ENCODE results near the gene ERC2. TPM values are rescaled to one million over a fixed set of nuclear protein-coding genes. Genes with fewer than 3 reads are reported as not detected.

Gene ERC2
- total RNA-seq, 1 experiment from 2014 or later = 0.77 TPM

- intact Hi-C loops (cut with micrococcal nuclease) = loop anchor here (10.0 kb wide), 2 partner anchors 415 to 525 kb away; no protein-coding TSS in a partner anchor
- CTCF ChIA-PET = no interaction called here
- ATAC-seq = no peak
Observed at GRCh38 chr3:55729546-55729945, 738.7 kb downstream of the ERC2 start.

DNA sequence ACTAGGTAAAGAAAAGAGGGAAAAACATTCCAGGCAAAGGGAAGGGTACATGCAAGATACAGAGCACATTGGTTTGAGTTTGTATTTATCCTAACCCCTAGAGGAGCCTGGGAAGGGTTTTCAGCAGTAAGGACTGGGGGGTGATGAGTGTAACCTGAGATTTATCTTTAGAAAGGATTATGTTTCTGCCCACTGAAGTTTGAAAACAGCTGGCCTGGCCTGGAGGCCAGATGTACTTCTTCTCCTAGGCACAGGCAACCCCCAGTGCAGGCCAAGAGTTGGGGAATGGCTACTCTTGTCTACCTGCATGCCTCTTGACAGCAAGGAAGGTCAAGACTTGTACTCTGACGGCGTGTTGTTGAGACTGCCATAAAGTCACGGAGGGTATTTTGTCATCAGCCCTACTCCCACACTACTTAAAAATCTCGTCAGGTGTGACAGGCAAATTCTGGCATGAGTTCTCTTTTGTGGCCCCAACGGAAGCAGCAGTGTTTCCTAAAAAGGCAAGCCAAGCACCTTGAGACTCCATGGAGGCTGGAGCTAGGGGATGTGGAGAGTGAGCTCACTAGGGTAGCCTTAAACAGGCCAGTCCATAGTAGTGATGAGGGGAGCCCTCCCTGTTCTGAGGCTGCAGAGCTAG lies 739.7 kb downstream of the ERC2 start:
- no peak overlapping the region for H3K9ac ChIP-seq (ENCODE audit: low read length)
- no peaks in the 10 kb centered on the region for H4K20me1 ChIP-seq (ENCODE audit: low read length)
- ATAC-seq = no peak
- H3K36me3 ChIP-seq (ENCODE audit: low read depth, low read length) = no peaks in the 10 kb centered on the region
- H3K79me2 ChIP-seq (ENCODE audit: low read length) = no peaks in the 10 kb centered on the region
- no peaks in the 10 kb centered on the region for H3F3A ChIP-seq (ENCODE audit: low read length, unreplicated experiment)
- no peaks in the 10 kb centered on the region for H3K4me1 ChIP-seq (ENCODE audit: insufficient read depth, low read length)
- ChIA-PET POLR2A (ENCODE audit: unreplicated experiment) (no interaction called here), CTCF (no interaction called here)
- no peak overlapping the region for H3K4me3 ChIP-seq (ENCODE audit: low read length)
- TF ChIP-seq CTCF (conservative IDR thresholded peaks at IDR 0.05; ENCODE audit: low read depth, low read length) (no peak), EZH2 (IDR thresholded peaks at IDR 0.05; ENCODE audit: low read length, unreplicated experiment) (no peak), EZH2phosphoT487 (IDR thresholded peaks at IDR 0.05; ENCODE audit: borderline replicate concordance, low read length) (no peak)
- no peak overlapping the region for H3K27ac ChIP-seq (ENCODE audit: low read length)
- no TSS peak for BruUV-seq (replicated peaks)
- no peaks in the 10 kb centered on the region for H3K9me2 ChIP-seq (replicated peaks; ENCODE audit: low read length)
- no peak overlapping the region for H3K4me2 ChIP-seq (ENCODE audit: low read length)
- H2AFZ ChIP-seq (ENCODE audit: low read length) = no peak overlapping the region
- no peaks in the 10 kb centered on the region for H3K9me3 ChIP-seq (ENCODE audit: low read length)
- H3K27me3 ChIP-seq (ENCODE audit: low read length) = no peaks in the 10 kb centered on the region
- intact Hi-C loops (cut with micrococcal nuclease) = loop anchor here (10.0 kb wide), 2 partner anchors 414 to 526 kb away; no protein-coding TSS in a partner anchor
- DNase-seq = no peak

More at GRCh38 chr3:55729546-55729945, 738.7 kb downstream of the ERC2 start:
- H3K4me2 ChIP-seq (ENCODE audit: low read length) = no peak overlapping the region
- DNase-seq = no peak
- H3K9ac ChIP-seq (ENCODE audit: low read length) = no peak overlapping the region
- H3K9me3 ChIP-seq (ENCODE audit: low read length) = no peaks in the 10 kb centered on the region
- BruUV-seq (replicated peaks) = no TSS peak
- no peaks in the 10 kb centered on the region for H3K4me1 ChIP-seq (ENCODE audit: insufficient read depth, low read length)
- no peak overlapping the region for H3K4me3 ChIP-seq (ENCODE audit: low read length)
- H3K79me2 ChIP-seq (ENCODE audit: low read length) = no peaks in the 10 kb centered on the region
- H3K36me3 ChIP-seq (ENCODE audit: low read depth, low read length) = no peaks in the 10 kb centered on the region
- no peak overlapping the region for H3K27ac ChIP-seq (ENCODE audit: low read length)
- H3K9me2 ChIP-seq (replicated peaks; ENCODE audit: low read length) = no peaks in the 10 kb centered on the region
- no peaks in the 10 kb centered on the region for H4K20me1 ChIP-seq (ENCODE audit: low read length)
- TF ChIP-seq EZH2 (IDR thresholded peaks at IDR 0.05; ENCODE audit: low read length, unreplicated experiment) (no peak), EZH2phosphoT487 (IDR thresholded peaks at IDR 0.05; ENCODE audit: borderline replicate concordance, low read length) (no peak), CTCF (conservative IDR thresholded peaks at IDR 0.05; ENCODE audit: low read depth, low read length) (no peak)
- POLR2A ChIA-PET (ENCODE audit: unreplicated experiment) = no interaction called here
- H3F3A ChIP-seq (ENCODE audit: low read length, unreplicated experiment) = no peaks in the 10 kb centered on the region
- H3K27me3 ChIP-seq (ENCODE audit: low read length) = no peaks in the 10 kb centered on the region
- H2AFZ ChIP-seq (ENCODE audit: low read length) = no peak overlapping the region

DNA sequence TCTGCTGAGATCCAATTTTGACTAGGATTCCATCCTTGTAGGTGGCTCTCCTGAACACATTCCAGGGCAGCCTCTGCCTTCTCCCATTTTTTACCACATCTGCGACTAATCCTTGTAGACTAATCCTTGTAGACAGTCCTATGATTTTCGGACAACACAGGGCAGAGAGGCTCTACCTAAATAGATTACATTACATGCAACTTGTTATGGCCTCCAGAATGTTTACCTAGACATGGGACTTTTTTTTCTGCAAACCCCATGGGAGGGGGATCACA lies 741.8 kb downstream of the ERC2 start:
- CTCF ChIA-PET = no interaction called here
- POLR2A ChIA-PET (ENCODE audit: unreplicated experiment) = no interaction called here
- no TSS peak for BruUV-seq (replicated peaks)

More for the DNA sequence above, 741.8 kb downstream of the ERC2 start:
- no peak overlapping the region for H3K4me3 ChIP-seq (ENCODE audit: low read length)
- no peaks in the 10 kb centered on the region for H3F3A ChIP-seq (ENCODE audit: low read length, unreplicated experiment)
- H2AFZ ChIP-seq (ENCODE audit: low read length) = no peak overlapping the region
- no peaks in the 10 kb centered on the region for H3K4me1 ChIP-seq (ENCODE audit: insufficient read depth, low read length)
- no peak overlapping the region for H3K27ac ChIP-seq (ENCODE audit: low read length)
- H3K9ac ChIP-seq (ENCODE audit: low read length) = no peak overlapping the region
- no peaks in the 10 kb centered on the region for H3K27me3 ChIP-seq (ENCODE audit: low read length)
- H3K79me2 ChIP-seq (ENCODE audit: low read length) = no peaks in the 10 kb centered on the region
- DNase-seq = no peak
- ATAC-seq = no peak
- H3K9me2 ChIP-seq (replicated peaks; ENCODE audit: low read length) = no peaks in the 10 kb centered on the region
- intact Hi-C loops (cut with micrococcal nuclease) = loop anchor here (10.0 kb wide), 2 partner anchors 412 to 528 kb away; no protein-coding TSS in a partner anchor
- H3K36me3 ChIP-seq (ENCODE audit: low read depth, low read length) = no peaks in the 10 kb centered on the region
- H4K20me1 ChIP-seq (ENCODE audit: low read length) = no peaks in the 10 kb centered on the region
- no peak for TF ChIP-seq EZH2phosphoT487 (IDR thresholded peaks at IDR 0.05; ENCODE audit: borderline replicate concordance, low read length)
- TF ChIP-seq EZH2 (IDR thresholded peaks at IDR 0.05; ENCODE audit: low read length, unreplicated experiment) = no peak
- no peak for TF ChIP-seq CTCF (conservative IDR thresholded peaks at IDR 0.05; ENCODE audit: low read depth, low read length)
- H3K4me2 ChIP-seq (ENCODE audit: low read length) = no peak overlapping the region
- no peaks in the 10 kb centered on the region for H3K9me3 ChIP-seq (ENCODE audit: low read length)

All from PC-3 (cell line).